Pons (tissue), 1 donor: ENCODE results near the gene CASKIN2.
"Not testable (repeated sequence)": the region's sequence is repeated elsewhere in the genome, so short reads cannot be mapped to it uniquely, and the experiment has no call there.

Experiments
- DNase-seq: peaks from one replicate; pipeline ENCODE4 v3.0.0-alpha.2; 2016; ENCODE audit warnings: low spot score

The CASKIN2 gene

GRCh38 chr17:75488693-75489510 lies 26.4 kb downstream of the CASKIN2 start:
- peak; percentile 69 for DNase-seq

GRCh38 chr17:75487351-75488070 lies 27.8 kb downstream of the CASKIN2 start:
- DNase-seq = peak; percentile 48

DNA sequence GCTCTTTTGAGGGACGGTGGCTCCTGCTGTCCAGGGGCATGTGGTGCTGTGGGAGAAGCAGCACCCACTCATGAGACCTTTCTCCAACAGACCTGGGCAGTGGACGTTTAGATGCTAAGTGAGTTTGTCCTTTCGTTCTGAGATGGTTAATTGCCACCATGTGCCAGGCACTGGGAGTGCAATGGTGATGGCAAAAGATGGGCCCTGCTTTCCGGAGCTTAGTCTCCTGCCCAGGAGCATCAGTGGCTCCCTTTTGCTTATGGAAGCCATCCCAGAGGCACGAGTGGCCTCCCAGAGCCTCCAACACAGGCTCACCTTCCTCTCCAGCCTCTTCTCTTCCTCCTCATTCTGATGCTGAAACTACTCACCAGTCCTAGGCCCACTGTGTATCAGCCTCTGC lies 28.4 kb downstream of the CASKIN2 start:
- DNase-seq = no peak

DNA sequence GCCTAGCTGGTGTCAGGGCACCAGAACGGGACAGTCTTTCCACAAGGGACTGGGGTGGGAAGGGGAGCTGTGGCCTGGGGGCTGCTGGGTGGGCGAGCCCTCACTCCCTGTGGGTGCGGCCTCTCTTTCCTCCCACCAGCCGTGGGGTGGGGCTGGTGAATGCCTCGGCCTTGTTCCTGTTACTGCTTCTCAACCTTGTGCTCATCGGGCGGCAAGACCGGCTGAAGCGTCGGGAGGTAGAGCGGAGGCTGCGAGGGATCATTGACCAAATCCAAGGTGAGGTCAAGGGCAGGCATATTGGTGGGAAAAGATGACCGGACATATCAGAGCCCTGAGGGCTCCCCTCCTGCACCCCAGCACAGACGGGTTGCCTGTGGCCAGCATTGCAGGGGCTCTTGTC lies 29.2 kb downstream of the CASKIN2 start:
- no peak for DNase-seq

DNA sequence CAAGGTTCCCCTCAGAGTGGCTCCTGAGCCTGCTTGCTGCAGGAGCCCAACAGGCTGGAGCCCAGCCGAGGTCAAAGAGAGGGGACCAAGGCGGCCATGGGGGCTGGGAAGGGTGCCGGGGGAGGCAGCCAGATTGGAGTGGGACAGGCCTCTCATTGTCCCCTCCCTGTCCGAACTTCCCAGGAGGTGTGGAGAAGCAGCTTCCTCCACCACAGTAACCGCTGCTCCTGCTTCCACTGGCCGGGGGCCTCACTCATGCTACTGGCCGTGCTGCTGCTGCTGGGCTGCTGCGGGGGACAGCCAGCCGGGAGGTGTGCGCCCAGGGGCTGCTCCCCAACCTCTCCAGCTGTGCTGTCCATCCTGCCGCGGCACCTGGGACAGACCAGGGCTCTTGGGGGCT lies 29.6 kb downstream of the CASKIN2 start:
- no peak for DNase-seq

DNA sequence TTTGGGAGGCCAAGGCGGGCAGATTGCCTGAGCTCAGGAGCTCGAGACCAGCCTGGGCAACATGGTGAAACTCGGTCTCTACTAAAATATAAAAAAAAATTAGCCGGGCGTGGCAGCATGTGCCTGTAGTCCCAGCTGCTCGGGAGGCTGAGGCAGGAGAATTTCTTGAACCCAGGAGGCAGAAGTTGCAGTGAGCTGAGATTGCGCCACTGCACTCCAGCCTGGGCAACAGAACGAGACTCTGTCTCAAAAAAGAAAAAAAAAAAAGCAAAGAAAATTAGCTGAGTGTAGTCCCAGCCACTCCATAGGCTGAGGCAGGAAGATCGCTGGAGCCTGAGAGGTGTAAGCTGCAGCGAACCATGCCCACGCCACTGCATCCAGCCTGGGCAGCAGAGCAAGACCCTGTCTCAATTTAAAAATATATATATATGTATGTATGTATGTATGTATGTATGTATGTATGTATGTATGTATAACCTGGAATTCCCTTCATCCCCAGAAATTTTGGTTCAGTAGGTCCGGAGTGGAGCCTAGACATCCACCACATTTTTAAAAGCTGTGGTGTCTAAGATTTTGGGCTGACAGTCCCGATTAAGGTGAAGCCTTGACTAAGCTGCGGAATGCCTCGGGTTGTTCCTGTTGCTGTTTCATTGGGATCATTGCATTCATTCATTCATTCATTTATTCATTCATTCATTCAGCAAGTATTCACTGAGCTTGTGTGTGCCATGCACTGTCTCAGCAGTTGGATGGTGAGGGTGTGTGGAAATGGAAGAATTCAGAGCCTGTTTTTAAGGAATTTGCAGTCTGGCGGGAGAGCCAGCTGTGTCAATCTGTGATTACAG lies 33.0 kb downstream of the CASKIN2 start:
- no peak for DNase-seq

DNA sequence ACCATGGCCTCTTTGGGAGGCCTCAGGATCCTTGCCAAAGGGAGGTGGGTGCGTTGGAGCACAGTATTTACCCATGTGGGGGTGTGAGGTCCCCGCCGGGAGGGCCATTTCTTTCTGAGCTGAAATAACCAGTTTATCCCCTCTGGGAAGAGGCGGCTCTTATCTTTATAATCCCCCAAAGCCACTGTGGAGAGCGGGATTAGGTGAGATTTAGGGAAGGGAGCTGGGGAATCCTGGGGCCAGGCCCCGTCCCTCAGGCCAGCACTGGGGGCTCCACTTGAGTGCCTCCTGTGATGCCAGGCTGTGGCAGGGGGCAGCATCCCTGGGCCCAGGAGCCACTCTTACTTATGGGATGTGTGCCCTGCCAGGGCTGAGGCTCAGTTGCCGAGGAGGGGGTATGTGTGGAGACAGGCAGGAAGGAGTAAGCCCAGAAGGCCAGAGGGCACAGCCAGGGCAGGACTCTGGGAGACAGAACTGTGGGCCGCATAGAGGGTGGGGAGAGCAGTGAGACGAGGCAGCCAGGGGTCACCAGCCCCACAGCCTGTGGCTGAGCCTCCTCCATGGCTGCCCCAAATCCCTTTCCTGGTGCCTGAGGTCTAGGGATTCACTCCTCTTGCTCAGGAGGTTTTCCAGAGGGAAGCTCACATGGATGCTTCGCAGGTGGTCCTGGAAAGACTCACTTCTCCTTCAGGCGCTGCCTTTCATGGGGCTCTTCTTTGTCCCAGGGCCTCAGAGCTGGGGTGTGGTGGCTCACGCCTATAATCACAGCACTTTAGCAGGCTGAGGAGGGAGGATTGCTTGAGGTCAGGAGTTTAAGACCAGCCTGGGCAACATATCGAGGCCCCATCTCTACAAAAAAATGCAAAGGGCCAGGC lies 33.9 kb downstream of the CASKIN2 start:
- DNase-seq = no peak

DNA sequence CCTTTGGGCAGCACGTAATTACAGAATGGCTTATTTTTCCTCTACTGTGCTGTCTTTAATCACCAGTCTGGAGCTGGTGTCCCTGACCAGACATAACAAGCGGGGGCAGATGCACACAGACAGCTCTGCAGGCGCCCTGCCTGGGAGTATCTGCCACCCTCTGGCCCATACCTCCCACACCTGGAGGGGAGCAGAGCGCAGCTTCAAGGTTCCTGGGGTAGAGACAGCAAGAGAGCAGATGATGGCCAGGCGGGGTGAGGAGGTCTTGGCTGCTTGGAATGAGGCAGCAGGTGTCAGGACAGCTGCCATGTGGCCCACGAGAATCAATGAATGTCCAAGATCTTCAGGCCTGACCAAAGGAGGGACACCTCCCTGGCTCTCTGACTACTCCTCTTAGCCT lies 35.1 kb downstream of the CASKIN2 start:
- DNase-seq = no peak

DNA sequence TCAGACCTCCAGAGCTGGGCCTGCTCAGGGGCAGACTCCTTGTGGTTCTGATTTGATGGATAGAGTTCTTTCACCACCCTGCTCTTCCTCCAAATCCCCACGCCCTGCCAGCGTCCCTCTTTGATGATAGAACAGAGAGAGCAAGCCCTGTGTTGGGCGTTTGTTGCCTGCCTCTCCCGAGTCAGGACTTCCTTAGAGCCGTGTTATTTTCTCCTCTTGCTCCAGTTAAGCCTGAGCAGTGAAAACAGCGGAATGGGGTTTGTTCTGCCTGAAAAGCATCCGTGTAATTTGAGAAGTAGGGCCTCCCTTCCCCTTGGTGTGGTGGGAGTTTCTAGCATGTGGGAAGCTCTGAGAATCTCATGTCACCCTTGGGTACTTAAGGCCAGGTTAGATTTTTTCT lies 36.8 kb downstream of the CASKIN2 start:
- no peak for DNase-seq

- not testable (repeated sequence) for DNase-seq
These were observed 37.9 kb downstream of the CASKIN2 start for GRCh38 chr17:75477490-75477862.

DNA sequence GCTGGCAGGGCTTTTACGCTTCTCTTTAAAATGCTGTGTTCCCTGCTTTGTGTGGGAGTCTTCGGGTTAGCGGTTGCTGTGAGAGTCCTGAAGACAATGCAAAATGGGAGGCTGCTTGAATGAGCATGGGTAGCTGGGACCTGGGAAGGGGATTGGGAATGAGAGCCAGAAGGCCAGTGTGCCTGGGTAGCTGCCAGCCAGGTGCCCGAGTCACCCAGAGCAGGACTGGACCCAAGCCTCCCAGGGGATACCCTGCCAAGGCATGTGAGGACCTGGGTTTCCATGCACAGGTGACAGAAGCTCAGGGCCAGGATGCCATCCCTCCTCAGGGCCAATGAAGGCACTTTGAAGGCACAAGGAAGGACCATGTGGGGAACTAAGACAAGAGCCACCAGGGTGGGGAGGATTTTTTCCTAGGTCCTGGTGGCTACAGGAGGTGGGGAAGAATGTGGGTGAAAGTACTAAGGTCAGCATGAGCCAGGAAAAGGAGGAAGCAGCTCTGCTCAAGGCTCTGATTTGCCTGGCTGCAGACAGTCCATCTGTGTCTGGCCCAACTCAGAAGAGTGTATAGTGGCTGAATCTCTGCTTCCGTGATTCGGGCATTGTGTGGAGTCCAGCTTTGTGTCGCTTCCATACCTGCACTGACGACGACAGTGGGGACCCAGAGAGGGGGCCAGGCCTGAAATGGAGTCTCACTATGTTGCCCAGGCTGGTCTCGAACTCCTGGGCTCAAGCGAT lies 38.4 kb downstream of the CASKIN2 start:
- peak; percentile 54 for DNase-seq

DNA sequence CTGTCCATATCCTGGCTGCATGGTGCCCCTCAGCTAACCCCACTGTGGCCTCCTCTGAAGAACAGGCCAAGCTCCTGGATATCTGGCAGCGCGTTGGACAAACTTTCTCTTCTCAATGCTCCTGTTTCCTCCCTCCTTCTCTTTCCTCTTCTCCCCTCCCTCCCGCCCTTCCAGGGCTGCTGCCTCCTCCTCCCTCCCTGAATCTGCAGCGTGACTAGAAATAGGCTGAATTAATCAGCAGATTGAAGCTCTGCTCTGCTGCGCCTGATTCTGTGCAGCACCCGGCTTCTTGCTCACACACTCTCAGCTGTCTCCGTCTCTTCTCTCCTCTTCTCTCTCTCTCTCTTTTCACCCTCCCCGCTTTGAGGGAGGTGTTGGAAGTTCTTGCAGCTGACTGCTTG lies 39.1 kb downstream of the CASKIN2 start:
- DNase-seq = peak; percentile 88

- DNase-seq = no peak
These were observed 39.5 kb downstream of the CASKIN2 start for GRCh38 chr17:75475851-75476250.

GRCh38 chr17:75475144-75475835 lies 40.0 kb downstream of the CASKIN2 start:
- DNase-seq = no peak

DNA sequence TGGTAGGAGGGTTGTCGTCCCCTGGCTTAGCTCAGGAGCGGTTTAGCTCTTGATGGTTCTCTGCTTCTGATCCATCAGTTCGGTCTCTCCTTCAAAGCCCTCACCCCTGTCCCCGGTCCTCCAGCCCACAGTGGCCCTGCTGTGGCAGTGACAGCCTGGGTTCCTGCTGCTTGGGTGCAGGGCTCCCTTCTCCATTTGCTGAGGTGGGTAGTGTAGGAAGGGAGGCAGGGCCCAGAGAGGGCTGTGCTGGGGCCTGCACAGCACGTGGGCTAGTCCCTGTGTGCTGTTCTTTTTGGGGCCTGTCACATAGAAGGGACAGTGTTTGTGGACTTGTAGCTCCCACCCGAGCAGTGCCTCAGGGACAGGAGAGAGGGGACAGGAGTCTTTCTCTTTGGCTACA lies 40.6 kb downstream of the CASKIN2 start:
- DNase-seq = no peak

DNA sequence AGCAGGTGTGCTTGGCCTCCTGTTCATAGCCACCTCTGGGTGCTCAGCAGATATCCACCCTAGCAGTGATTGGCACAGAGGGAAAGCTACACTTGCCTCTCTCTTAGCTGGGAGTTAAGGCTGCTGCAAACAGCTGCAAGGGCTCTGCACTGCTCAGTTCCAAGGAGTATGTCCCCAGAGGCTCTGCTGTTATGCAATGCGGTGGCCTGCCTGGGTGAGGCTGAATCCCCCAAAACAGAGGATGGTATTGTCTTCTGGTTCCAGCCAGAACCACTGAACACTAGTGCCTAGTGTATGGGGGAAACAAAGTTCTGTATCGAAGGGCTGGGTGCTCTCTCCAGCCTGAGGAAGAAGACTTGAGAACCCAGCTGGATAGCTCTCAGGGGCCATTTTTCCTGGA lies 42.1 kb downstream of the CASKIN2 start:
- DNase-seq = peak; percentile 90

GRCh38 chr17:75472119-75472518 lies 43.2 kb downstream of the CASKIN2 start:
- DNase-seq = no peak

- no peak for DNase-seq
These were observed 44.1 kb downstream of the CASKIN2 start for GRCh38 chr17:75471207-75471606.

DNA sequence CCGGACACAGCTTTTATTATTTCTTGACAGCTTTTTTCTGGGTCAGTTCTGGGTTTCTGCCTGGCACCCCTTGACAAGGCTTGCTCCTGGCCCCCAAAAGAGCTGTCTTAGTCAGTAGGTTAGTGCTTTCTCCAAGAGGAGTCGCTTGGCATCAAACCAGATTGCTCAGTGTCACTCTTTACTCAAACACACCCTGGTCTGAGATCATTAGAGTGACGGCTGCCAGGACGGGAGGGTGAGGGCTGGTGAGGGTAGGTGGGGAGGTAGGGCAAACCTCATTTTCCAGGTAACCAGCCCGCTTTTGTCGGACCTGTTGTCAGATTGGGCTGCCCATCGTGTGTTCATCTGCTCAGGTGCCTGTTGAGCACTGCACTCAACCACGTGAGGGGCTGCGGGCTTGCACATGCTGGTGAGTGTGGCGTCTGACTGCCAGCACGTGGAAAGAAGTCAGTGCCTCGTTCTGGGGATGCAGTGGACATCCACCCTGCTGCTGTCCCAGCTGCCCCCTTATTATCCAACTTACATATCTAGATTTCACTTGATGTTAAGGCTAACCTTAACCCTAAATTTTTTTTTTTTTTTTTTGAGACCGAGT lies 46.5 kb downstream of the CASKIN2 start:
- DNase-seq = no peak

- DNase-seq = peak; percentile 68
These were observed 47.0 kb downstream of the CASKIN2 start for GRCh38 chr17:75468291-75468754.
